ENCODE results near the gene VAT1L. TPM values are rescaled to one million over a fixed set of nuclear protein-coding genes. Genes with fewer than 3 reads are reported as not detected.
A peak's percentile ranks its signal among the peaks of the same experiment; 100 is the strongest.

Gene VAT1L
- total and polyA plus RNA-seq, 2 donors (not counting 3 experiments of a cell fraction or from before 2014, with no cell fraction given), result 0.46 to 1.5 TPM

DNA sequence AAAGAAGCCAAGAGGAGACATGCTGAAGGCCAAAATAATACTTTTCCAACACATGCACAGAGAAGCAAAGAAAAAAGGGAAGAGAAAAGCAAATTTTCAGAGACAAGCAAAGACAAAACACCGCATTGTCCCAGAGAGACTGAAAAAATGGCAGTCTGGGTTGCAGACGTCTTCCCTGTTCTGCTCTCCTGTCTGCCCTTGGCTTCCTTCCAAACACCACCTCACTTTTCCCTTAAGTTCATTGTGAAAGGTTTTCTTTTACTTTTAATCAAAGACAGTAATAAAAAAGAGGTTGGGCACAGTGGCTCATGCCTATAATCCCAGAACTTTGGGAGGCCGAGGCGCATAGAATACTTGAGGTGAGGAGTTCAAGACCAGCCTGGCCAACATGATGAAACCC is 21.2 kb upstream of the VAT1L start:
- Histone ChIP-seq H3K27ac (ENCODE audit: insufficient read depth, low read depth, low read length) (no peak overlapping the region), H3K4me3 (replicated peaks in 1 of 3; ENCODE audit: insufficient read depth in 1 of 3, low read depth in 1 of 3, low read length in 3 of 3) (no peak overlapping the region), H3K9me3 (replicated peaks; ENCODE audit: control insufficient read depth, insufficient read depth, low read length) (no peaks in the 10 kb centered on the region), H3K27me3 (ENCODE audit: control insufficient read depth in 2 of 2, insufficient read depth in 2 of 2, low read length in 2 of 2) (no peaks in the 10 kb centered on the region), H4K20me1 (replicated peaks; ENCODE audit: control insufficient read depth, extremely low read depth, insufficient read depth, low read length) (no peaks in the 10 kb centered on the region), H3K4me1 (ENCODE audit: control insufficient read depth, extremely low read depth, insufficient read depth, low read length) (peaks cover 8% of the 10 kb centered on the region), H3K36me3 (ENCODE audit: control insufficient read depth in 2 of 2, extremely low read depth in 1 of 2, insufficient read depth in 2 of 2, low read length in 2 of 2) (no peaks in the 10 kb centered on the region), H3K9ac (replicated peaks; ENCODE audit: extremely low read depth, insufficient read depth, low read length) (no peak overlapping the region), H3K79me2 (ENCODE audit: control insufficient read depth, insufficient read depth, low read length) (no peaks in the 10 kb centered on the region), H2AFZ (ENCODE audit: low read depth, low read length) (no peak overlapping the region), H3K9me1 (replicated peaks; ENCODE audit: control insufficient read depth, extremely low read depth, insufficient read depth, low read length) (no peaks in the 10 kb centered on the region), H3K4me2 (ENCODE audit: insufficient read depth, low read length) (peak overlapping the region; percentile 28)
- no peak for TF ChIP-seq MYC (IDR thresholded peaks at IDR 0.05; ENCODE audit: low read depth, low read length)
- TF ChIP-seq GATA2 (IDR thresholded peaks at IDR 0.05; ENCODE audit: insufficient read depth, insufficient read length, low read depth, low read length), result no peak
- TF ChIP-seq MAX (IDR thresholded peaks at IDR 0.05; ENCODE audit: insufficient read depth, insufficient read length), result no peak
- TF ChIP-seq POLR2AphosphoS5 (IDR thresholded peaks at IDR 0.05; ENCODE audit: insufficient read depth, low read depth, low read length), result no peak
- no peak for TF ChIP-seq POLR2A (IDR thresholded peaks at IDR 0.05; ENCODE audit: low read depth, low read length)
- no peak for FAIRE-seq
- ChIA-PET POLR2A (no interaction called here), CTCF (no interaction called here)
- DNase-seq (ENCODE audit: low read depth, low spot score), result no peak
- dilution Hi-C loops (cut with MboI; ENCODE audit: extremely low pct_ligation_motif_present, low sequenced_read_pairs) (no loop called here), intact Hi-C loops (cut with micrococcal nuclease) (no loop called here)
- BruUV-seq (replicated peaks), result no TSS peak

GRCh38 chr16:77767826-77768225 is 20.5 kb upstream of the VAT1L start:
- dilution Hi-C loops (cut with MboI; ENCODE audit: extremely low pct_ligation_motif_present, low sequenced_read_pairs), result no loop called here
- Histone ChIP-seq H3K27me3 (ENCODE audit: control insufficient read depth in 2 of 2, insufficient read depth in 2 of 2, low read length in 2 of 2) (no peaks in the 10 kb centered on the region), H3K4me1 (ENCODE audit: control insufficient read depth, extremely low read depth, insufficient read depth, low read length) (peaks cover 8% of the 10 kb centered on the region), H3K9me1 (replicated peaks; ENCODE audit: control insufficient read depth, extremely low read depth, insufficient read depth, low read length) (no peaks in the 10 kb centered on the region), H3K79me2 (ENCODE audit: control insufficient read depth, insufficient read depth, low read length) (no peaks in the 10 kb centered on the region), H3K9me3 (replicated peaks; ENCODE audit: control insufficient read depth, insufficient read depth, low read length) (no peaks in the 10 kb centered on the region), H3K27ac (ENCODE audit: insufficient read depth, low read depth, low read length) (no peak overlapping the region), H4K20me1 (replicated peaks; ENCODE audit: control insufficient read depth, extremely low read depth, insufficient read depth, low read length) (no peaks in the 10 kb centered on the region), H3K4me3 (replicated peaks in 1 of 3; ENCODE audit: insufficient read depth in 1 of 3, low read depth in 1 of 3, low read length in 3 of 3) (no peak overlapping the region), H3K36me3 (ENCODE audit: control insufficient read depth in 2 of 2, extremely low read depth in 1 of 2, insufficient read depth in 2 of 2, low read length in 2 of 2) (no peaks in the 10 kb centered on the region), H3K9ac (replicated peaks; ENCODE audit: extremely low read depth, insufficient read depth, low read length) (no peak overlapping the region), H2AFZ (ENCODE audit: low read depth, low read length) (peak overlapping the region; percentile 15), H3K4me2 (ENCODE audit: insufficient read depth, low read length) (peak overlapping the region; percentile 60)
- TF ChIP-seq, protein P1, sequence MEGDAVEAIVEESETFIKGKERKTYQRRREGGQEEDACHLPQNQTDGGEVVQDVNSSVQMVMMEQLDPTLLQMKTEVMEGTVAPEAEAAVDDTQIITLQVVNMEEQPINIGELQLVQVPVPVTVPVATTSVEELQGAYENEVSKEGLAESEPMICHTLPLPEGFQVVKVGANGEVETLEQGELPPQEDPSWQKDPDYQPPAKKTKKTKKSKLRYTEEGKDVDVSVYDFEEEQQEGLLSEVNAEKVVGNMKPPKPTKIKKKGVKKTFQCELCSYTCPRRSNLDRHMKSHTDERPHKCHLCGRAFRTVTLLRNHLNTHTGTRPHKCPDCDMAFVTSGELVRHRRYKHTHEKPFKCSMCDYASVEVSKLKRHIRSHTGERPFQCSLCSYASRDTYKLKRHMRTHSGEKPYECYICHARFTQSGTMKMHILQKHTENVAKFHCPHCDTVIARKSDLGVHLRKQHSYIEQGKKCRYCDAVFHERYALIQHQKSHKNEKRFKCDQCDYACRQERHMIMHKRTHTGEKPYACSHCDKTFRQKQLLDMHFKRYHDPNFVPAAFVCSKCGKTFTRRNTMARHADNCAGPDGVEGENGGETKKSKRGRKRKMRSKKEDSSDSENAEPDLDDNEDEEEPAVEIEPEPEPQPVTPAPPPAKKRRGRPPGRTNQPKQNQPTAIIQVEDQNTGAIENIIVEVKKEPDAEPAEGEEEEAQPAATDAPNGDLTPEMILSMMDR (IDR thresholded peaks at IDR 0.05; ENCODE audit: extremely low read depth in 1 of 2, insufficient read depth in 1 of 2, low read depth in 1 of 2, low read length in 2 of 2), result no peak
- TF ChIP-seq GATA2 (IDR thresholded peaks at IDR 0.05; ENCODE audit: insufficient read depth, insufficient read length, low read depth, low read length) (no peak), POLR2AphosphoS5 (IDR thresholded peaks at IDR 0.05; ENCODE audit: insufficient read depth, low read depth, low read length) (no peak), POLR2A (IDR thresholded peaks at IDR 0.05; ENCODE audit: low read depth, low read length) (no peak), MYC (IDR thresholded peaks at IDR 0.05; ENCODE audit: low read depth, low read length) (no peak), EZH2 (IDR thresholded peaks at IDR 0.05; ENCODE audit: borderline replicate concordance, low read depth, low read length, severe bottlenecking) (no peak), FOS (IDR thresholded peaks at IDR 0.05; ENCODE audit: borderline replicate concordance, insufficient read depth, low read length) (no peak), JUN (IDR thresholded peaks at IDR 0.05; ENCODE audit: borderline replicate concordance, insufficient read depth, insufficient read length, low read depth) (no peak), MAX (IDR thresholded peaks at IDR 0.05; ENCODE audit: insufficient read depth, insufficient read length) (no peak)
- no TSS peak for BruUV-seq (replicated peaks)
- FAIRE-seq (no peak), DNase-seq (ENCODE audit: low read depth, low spot score) (peak; percentile 19)
- intact Hi-C loops (cut with micrococcal nuclease), result loop anchor here (2.0 kb wide), 1 partner anchor 45 kb away; the partner anchor contains the start of gene NUDT7
- ChIA-PET CTCF (interaction anchor here (1.1 to 1.4 kb wide), 2 partner anchors 14 to 16 kb away, joined by 3 read pairs; no protein-coding TSS in a partner anchor), POLR2A (no interaction called here)
